ENCODE results near the gene EML6. TPM values are rescaled to one million over a fixed set of nuclear protein-coding genes. Genes with fewer than 3 reads are reported as not detected.

The EML6 gene
- polyA plus RNA-seq, 1 donor: 52.3 TPM

DNA sequence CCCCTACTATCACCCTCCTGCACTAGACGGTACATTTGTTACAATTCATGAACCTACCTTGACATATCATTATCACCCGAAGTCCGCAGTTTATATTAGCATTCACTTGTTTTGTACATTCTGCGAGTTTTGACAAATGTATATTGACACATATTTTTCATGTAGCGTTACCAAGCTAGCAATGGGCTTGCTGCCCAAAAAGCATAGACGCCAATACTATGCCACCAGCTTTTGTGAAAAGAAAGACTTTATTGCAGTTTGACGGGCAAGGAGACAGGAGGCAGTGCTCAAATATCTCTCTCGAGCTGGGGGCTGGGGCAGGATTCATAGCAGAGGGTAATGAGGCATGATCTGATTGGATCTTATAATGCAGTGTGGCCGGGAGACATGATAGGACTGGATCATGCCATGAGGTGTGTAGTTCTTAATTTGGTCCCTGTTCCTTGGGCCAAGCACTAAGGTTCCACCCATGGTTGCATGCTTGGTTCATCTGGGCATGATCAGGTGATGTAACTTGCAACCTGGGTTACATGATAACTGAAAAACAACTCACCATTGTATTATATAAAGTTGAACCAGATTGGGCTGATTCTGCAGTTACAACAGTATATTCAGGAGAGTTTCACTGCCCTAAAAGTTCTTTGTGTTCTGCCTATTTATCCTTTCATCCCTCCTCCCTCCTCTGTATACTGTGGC, 164.5 kb downstream of the EML6 start:
- DNase-seq: no peak

DNA sequence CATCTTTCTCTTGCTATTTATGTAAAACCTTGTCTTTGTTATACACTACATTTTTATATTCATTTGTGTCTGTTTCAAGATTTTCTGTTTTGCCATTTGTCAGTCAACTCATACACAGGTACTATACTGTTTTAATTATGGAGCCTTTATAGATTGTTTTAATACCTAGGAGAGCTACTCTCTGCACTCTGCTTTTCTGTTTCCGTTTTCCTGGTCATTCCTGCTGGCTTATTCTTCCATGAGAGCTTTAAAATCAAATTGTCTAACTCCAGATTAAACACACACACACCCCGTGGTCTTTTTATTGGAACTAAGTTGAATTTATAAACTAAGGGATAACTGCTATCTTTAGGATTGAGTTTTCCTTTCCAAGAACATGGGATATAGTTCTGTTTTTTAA, 165.6 kb downstream of the EML6 start:
- no peak for DNase-seq

DNA sequence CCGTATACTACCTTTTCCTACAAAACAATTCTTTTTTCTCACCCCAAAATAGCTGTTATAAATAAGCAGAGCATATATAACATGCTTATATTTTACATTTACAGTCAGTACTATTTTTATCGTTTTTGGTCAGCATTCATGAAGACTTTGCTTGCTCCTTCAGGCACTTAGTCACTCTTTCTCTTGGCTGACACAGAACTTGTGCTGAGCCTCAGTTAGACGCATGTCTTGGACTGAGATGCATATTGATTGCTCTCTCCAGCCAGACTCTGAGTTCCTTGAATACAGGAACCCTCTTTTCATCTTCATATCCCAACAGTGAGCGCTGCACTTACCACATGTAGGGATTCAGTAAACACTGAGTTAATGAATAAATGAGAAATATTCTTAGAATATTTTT, 168.4 kb downstream of the EML6 start:
- no peak for DNase-seq

DNA sequence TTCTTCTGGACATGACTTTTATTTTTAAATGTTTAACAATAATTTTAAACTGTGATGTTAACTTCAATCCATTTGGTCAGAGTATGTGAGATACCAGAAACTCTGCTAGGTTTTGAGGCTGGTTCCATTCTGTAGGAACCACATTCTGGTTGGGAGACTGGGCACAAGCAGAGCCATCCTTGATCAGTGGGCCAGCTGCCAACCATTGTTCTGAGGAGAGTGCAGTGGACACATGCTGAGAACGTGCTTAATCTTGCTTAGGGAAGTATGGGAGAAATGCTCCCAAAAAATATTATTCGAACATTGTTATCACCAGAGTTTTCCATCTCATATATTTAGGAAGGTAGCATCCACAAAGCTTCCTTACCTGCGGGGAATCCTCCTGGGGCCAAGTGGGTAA, 171.0 kb downstream of the EML6 start:
- no peak for DNase-seq

DNA sequence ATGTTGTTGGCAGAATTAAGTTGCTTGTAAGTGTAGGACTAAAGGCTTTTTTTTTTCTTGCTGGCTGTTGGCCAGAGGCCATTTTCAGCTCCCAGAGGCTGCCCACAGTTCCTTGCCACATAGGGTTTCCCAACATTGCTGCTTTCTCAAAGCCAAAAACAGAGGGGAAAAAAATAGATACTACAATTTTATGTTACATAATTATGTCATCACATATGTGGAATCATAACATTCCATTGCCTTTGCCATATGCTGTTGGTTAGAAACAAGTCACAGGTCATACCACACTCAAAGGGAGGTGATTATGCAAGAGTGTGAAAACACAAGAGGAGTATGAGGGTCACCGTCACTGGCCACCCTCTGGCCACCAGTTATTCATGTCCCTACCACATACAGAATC, 172.3 kb downstream of the EML6 start:
- DNase-seq: no peak

DNA sequence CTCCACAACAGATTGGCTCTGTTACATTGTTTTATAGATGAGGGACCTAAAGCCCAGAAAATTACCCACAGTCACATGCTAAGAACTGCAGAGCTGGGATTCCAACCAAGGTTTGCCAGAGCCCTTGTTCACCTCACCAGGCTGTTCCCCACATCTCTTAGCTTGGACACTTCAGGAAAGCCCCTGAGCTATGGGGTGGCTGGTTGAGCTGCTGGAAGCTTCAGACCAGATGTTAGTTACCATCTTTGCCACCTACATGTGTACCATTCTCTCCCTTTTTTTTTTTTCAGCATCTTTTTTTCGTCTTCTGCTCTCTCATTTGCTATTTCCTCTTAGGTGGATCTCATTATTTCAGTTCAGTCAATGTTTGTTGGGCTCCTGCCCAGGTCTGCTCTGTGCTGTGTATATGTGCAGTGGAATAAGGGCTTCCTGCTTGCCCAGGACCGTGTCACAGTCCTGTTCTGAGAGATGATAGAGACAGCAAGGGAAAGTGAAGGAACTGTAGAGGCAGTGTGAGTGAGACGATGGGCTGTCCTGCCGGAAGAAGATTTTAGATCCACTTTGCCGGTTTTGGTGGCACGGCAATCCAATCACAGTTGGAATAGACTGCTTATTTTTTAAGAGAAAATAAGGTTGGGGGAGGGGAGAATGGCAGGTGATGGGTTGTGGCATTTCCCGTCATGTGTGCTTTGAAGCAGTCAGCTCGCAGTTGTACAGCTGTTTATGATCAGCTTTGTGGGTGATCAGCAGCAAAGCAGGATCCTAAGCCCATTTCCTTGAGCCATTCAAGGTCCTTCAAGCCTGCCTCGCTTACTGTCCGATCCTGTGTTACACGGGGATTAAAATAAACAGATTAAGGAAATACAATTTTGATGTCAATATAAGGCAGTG, 174.2 kb downstream of the EML6 start:
- no peak for DNase-seq

DNA sequence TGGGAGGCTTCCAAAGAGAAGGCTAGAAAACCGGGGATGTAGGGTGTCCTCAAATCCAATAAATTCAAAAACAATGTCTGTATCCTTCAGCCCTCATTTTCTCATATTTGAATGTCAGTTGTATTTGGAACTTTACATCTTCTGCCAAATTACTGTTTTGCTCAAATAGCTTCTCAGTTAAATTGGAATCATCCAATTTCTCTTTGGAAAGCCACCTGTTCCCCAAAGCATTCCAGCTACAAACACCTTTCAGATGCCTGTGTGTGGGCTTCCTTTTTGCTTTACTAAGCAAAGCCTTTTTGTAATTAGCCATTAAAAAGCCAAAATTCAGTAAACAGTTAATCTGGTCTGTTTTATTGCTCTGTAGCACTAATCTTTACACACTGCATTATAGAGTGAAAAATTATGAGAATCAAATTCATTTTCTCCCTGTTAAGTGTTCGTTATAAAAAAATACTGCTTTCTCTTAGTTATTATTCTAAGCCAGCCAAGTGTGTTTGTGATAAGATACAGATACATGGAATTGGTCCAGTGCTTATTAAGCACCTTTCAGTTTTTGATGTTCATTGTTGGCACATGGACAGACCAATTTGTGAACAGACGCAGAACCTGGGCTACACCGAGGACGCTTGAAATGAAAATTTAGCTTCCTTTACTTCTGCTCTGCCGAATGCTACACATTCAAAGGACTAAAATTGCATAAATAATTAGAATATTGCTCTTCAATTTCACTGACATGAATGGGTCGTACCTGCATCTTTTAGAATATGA, 175.2 kb downstream of the EML6 start:
- no peak for DNase-seq

DNA sequence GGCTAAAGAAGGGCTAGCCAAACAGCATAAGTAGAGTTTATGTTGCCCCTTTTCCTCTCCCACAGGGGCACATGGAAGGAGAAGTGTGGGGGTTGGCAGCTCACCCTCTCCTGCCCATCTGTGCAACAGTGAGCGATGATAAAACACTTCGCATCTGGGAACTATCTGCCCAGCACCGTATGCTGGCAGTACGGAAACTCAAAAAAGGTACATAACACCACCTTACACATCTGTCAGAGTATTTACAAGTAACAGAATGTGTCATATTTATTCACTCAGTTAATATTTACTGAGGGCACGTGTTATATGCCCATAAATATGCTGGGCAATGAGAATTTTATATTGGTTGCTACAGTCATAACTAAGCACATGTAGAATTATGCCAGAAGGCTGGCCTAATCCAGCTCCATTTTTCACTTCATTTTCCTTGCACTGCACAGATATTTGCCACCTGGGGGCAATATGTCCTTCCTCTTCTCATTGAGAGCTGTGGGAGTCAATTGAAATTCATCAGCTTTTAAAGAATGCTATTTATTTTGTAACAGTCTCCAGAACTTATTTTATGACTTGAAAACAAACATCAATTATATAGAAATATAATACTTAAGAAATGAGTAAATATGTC, 176.2 kb downstream of the EML6 start:
- peak; percentile 42 for DNase-seq

DNA sequence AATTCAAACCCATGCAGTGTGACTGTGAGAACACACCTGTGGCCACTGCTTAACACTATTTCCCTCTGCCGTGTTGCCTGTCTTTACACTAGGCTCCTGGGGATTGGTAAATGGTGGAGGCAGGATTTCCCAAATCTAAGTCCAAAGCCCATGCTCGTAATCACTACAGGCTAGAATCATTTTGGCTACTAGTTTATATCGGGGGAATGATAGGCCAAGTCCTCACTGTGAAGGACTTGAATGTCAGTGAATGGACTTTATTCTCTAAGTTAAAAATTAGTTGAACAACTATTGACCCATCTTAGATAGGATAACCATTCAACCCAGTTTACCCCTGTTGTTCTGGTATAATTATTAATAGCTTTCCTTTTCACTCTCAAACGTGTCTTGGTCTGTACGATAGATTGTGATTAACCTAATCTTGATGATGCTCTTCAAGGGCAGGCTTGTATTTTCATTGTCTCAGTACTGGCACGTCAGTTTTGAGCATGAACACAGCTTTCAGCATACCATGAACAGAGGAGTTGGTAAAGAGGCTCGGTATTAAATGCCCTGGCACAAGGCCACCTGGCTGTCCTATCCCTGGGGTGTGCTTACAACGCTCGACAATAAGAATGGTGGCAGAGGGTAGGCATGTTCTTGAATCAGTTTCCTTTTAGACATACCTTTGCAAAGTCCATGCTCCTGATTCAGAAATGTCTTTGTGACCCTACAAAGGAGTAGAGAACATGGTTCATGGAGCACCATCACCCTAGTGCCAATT, 177.9 kb downstream of the EML6 start:
- DNase-seq: no peak

DNA sequence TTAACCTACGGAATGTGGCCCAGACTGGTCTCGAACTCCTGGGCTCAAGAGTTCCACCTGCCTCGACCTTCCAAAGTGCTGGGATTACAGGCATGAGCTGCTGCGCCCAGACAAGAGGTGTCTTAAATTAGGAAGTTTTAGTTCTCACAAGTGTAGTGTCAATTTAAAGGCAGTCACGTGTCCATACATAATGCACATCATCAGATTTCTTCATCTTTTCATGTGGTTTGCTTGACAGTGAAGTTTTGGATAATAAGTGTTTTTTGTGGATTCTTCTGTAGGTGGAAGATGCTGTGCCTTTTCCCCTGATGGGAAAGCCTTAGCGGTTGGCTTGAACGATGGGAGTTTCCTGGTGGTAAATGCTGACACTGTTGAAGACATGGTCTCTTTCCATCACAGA, 179.3 kb downstream of the EML6 start:
- DNase-seq: no peak

DNA sequence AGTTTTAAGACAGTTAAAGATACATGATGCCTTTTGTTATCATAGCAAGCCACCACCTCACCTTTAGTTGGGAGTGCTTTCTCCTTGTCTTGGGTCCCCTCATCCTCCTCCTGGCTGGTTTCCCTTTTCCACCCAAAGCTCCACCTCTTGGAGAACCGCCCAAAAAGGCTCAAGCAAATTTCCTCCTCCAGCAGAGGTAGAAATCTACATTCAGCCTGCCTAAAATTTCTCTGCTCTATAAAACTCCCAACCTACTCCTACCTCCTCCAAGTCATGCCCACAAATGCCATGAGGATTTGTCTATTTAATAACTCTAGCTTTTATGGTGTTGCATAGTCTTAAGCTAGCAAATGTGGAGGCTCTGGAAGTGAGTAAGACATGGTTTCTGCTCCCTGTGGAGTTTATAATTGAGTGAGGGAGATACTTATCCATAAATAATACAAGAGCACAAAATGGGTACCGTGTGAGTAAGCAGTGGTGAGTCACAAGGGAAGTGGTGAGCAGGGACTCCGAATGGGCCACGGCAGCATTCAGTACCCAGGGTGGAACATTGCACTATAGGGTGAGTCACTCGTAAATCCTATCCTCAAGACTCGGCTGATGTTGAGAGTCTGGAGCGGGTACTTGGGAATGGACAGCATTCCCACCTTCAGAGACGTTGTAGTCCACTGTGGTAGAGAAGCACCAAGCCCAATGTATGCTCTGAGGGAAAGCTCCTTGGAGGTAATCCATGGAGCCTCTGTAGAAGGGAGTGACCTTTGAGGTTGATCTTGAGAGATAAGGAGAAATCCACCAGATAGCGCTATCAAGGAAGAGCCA, 180.5 kb downstream of the EML6 start:
- no peak for DNase-seq

DNA sequence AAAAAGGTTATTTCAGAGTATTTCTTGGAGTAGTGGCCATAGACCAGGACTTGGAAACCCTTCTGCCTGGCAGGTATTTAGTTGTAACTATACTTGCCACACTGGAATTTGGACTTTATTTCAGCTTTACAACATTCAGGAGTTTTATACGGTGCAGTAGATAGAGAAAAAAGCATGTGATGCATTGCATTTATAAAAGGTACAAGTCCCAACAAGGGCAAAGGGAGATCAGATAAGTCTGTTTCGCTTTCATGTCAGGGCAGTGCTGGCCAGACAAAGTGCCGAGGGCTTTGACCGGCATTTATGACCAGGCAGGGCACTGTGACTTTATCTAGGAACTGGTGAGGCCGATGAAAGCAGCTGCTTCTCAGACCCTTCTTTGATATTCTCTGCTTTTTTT, 181.4 kb downstream of the EML6 start:
- no peak for DNase-seq

DNA sequence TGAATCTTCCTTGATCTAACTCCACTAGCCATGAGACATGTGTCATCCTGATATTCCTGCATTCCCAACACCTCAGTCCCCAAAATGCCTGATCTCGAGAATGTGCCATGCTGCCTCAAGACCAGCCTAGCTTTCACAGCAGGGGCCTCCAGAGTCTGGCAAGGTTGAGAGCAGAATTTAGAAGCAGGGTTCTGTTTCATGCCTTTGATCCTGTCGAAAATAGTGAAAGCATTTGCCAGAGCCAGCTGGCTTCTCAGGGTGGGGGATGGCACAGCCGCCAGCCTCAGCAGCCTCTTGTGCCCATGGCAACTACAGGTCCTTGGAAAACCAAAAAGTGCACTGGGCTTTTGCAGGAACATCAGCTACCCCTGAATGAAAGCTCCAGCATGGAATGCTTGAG, 183.3 kb downstream of the EML6 start:
- no peak for DNase-seq

DNA sequence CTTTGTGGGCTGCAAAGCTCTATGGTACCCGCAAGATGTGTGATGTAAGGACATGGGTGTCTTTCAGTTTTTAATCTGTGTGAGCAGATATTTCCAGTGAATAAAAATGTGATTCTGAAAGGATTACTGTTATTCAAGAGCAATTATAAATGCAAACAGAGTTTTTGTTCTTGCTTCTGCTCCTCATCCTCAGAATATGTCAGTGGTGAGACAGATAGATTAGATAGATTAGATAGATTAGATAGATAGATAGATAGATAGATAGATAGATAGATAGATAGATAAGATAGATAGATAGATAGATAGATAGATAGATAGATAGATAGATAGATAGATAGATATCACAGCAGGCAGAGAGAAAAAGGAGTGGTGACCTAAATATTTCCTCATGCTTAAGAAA, 184.2 kb downstream of the EML6 start:
- DNase-seq: no peak

DNA sequence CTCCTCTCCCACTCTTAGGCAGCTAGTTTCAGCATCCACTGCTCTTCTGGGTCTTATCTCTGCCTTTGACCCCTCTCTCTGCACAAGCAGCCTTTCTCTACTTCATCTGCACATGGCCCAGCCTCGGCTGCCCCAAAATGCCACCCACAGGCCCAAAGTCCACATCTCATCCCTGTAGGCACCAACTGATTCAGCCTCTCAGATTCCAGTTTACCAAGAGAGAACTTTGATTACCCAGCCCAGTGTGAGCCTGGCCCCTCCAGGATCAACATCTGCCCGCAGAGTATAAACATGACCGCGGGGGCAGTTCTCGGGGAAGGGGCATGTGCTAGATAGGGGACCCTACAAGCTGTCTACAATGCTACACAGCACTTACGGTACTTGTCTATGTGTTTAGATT, 185.1 kb downstream of the EML6 start:
- DNase-seq: no peak

DNA sequence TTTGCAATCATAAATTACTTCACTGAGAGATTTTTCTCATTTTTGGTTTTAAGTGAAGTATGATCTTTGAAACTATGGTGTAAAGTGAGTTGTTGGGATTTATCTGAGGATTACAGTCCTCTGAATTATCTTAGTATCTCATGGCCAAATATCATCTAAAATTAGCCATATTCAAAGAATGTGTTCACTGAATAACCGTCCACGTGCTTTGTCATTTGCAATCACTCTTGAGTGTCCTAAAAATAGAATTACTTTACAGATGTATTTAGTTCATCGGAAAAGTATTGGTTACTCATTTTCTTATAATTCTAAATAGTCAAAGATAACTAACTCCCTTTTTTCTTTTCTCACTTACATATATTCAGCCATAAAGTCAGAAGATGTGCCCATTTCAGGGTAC, 185.5 kb downstream of the EML6 start:
- DNase-seq: no peak

DNA sequence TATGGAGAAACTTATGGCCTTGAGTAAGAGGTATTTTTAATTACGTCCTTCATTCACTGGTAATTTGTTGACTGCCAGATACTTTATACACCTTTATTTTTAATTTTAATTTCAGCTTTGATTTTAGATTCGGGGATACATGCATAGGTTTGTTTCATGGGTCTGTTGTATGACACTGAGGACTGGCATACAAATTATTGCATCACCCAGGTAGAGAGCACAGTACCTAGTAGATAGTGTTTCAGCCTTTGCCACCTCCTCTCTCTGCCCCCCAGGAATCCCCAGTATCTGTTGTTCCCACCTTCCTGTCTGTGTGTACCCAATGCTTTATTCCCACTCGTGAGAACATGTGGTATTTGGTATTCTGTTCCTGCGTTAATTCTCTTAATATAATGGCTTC, 188.8 kb downstream of the EML6 start:
- no peak for DNase-seq

DNA sequence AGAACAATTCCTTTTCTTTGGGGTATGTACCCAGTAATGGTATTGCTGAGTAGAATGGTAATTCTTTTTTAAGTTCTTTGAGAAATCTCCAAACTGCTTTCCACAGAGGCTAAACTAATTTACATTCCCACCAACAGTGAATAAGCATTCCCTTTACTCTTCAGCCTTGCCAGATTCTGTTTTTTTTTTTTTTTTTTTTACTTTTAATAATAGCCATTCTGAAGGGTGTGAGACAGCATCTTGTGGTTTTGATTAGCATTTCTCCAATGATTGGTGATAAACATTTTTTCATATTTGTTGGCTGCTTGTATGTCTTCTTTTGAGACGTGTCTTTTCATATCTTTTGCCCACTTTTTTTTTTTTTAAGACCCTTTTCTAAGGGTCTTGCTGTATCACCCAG, 189.4 kb downstream of the EML6 start:
- no peak for DNase-seq

DNA sequence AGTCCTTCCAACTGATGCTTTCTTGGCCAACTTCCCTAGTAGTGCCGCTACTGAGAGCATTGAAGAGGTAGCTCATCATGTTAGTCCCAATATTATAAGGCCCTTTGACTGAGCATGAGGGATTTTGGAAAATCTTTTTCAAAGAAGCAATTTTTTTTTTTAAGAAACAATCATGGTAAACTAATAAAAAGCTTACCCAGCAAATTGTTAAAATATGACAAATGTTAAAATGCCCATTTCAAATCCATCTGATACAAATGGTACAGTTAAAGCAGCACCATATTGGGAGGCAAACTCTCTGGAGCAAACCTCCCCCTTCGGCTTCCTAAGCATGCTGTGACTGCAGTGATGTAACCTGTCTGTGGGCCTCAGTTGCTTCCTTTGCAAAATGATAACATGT, 191.2 kb downstream of the EML6 start:
- no peak for DNase-seq

DNA sequence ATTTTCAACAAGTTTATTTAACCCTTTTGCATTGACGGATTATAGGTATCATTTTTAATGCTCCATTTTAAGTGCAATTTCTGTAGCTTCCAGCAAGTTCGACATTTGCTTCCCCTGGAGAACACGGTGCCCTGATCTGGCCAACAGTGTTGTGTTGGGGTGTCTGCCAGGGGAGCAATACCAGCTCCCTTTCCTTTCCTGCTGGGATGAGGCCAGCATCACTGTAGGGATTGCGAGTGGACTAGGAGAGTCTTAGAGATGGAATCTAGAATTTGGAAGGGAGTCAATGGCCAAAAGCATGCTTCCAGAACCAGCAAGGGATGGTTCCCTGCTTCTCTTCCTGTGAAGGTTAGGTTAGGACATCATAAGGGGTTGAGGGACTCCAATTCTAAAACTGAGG, 191.6 kb downstream of the EML6 start:
- no peak for DNase-seq

DNA sequence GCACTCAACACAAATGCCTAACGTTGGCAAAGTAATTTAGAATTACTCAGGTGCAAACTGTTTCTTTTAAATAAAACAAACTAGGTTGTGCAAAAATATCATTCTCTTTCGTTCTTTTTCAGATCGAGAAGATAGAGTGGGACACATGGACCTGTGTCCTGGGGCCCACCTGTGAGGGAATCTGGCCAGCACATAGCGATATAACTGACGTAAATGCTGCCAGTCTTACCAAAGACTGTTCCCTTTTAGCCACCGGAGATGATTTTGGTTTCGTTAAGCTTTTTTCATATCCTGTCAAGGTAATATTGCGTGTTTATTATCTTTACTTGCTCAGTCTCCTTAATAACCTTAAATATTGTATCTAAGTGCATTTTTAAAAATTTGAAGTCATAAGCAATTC, 193.2 kb downstream of the EML6 start:
- DNase-seq: no peak

All from hindlimb muscle (tissue), 1 donor.